ENCODE measurements around the gene FAM110C. TPM values are rescaled to one million over a fixed set of nuclear protein-coding genes. Genes with fewer than 3 reads are reported as not detected.

Gene FAM110C
- not detected for total RNA-seq

GRCh38 chr2:46471-47345 lies at the start of gene FAM110C:
TSS of gene FAM110C (minus strand) at chr2:46505. CDS start at chr2:46385, 120 bp downstream.

Other genes with a start within 250 kb of the FAM110C start
- 10 to 100 TPM in 1 of 2 donors, 1 to 10 TPM in 1; 8.0 to 25.1 TPM for gene SH3YL1, start 217.5 kb upstream of the FAM110C start, total RNA-seq
- 10 to 100 TPM; 48.5 to 82.3 TPM for gene ACP1, start 218.4 kb upstream of the FAM110C start, total RNA-seq
- not detected for gene ALKAL2, start 241.6 kb upstream of the FAM110C start, total RNA-seq

Measured in melanocyte of skin (primary cell).